ENCODE measurements around the gene SHC4. TPM values are rescaled to one million over a fixed set of nuclear protein-coding genes. Genes with fewer than 3 reads are reported as not detected.

The SHC4 gene
- total RNA-seq, 1 donor from 2014 or later = 35.6 TPM

DNA sequence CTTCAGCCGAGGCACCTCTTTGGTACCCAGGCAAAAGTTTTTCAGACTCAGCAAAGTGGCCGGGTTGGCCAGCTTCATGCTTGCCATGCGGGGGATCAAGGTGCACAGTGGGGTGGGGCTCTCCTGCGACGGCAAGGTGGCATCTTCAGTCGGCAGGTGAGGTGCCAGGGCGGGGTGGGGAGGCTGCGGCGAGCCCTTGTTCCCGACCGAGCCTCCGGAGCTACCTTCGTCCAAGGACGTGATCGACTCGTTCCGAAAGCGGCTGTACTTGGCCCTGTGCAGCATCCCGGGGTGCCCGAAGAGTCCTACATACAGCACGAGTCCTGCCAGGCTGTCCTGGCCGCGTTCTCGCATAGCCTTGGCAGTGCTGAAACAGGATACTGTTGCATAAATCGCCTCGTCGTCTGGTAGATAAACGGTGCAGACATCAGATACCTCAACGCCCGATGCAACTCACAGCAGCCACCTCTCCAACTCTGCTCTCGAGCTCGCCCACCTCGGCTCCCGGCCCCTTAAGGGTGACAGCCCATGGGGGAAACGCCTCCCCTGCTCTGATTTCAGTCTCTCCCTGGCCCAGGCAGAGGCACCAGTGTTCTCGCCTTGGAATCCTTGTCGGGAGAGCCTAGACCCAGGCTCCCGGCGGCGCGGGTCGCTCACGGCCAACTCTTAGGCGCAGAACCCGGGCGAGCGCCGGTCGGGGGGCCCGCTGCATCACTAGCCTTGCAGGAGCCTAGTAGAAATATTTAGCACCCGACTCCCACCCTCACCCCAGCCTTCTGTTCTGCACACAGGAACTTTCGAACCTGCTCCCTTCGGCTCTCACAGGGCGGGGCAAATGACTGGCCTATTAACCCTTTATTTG, 826 bp downstream of the SHC4 start:
- no peaks in the 10 kb centered on the region for H3K9me3 Mint-ChIP-seq (ENCODE audit: low read depth)
- no peaks in the 10 kb centered on the region for H3K27me3 Mint-ChIP-seq (ENCODE audit: low read depth)
- no peak for DNase-seq (ENCODE audit: low spot score)
- H3K36me3 Mint-ChIP-seq (ENCODE audit: low read depth) = peaks cover 4% of the 10 kb centered on the region
- H3K4me3 Mint-ChIP-seq (ENCODE audit: unreplicated experiment) = peak overlapping the region; percentile 88
- H3K4me1 Mint-ChIP-seq (ENCODE audit: low read depth) = peaks cover 80% of the 10 kb centered on the region
- peak overlapping the region; percentile 94 for H3K27ac Mint-ChIP-seq (ENCODE audit: unreplicated experiment)
- TF ChIP-seq, protein P1, sequence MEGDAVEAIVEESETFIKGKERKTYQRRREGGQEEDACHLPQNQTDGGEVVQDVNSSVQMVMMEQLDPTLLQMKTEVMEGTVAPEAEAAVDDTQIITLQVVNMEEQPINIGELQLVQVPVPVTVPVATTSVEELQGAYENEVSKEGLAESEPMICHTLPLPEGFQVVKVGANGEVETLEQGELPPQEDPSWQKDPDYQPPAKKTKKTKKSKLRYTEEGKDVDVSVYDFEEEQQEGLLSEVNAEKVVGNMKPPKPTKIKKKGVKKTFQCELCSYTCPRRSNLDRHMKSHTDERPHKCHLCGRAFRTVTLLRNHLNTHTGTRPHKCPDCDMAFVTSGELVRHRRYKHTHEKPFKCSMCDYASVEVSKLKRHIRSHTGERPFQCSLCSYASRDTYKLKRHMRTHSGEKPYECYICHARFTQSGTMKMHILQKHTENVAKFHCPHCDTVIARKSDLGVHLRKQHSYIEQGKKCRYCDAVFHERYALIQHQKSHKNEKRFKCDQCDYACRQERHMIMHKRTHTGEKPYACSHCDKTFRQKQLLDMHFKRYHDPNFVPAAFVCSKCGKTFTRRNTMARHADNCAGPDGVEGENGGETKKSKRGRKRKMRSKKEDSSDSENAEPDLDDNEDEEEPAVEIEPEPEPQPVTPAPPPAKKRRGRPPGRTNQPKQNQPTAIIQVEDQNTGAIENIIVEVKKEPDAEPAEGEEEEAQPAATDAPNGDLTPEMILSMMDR (IDR thresholded peaks at IDR 0.05) = no peak

DNA sequence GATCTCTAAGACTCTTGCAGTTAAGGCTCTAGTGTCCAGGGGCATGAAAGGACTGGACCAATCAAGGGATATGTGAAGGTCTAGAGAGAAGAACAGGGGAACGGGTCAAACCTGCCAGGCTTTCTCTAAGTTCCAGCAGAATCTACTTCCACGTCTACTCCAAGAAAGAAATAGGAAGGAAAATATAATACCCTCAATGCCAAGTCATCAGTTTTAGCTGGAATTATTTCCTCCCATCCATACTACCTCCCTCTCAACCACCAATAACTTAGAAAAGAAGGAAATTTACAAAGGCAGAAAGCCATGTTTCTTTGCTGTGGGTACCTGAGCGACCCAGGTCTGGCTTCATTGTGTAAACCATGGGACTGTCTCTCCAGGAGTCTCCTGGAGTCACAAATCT, 7.8 kb downstream of the SHC4 start:
- TF ChIP-seq, protein P1 (IDR thresholded peaks at IDR 0.05) = no peak
- peak overlapping the region; percentile 53 for H3K27ac Mint-ChIP-seq (ENCODE audit: unreplicated experiment)

DNA sequence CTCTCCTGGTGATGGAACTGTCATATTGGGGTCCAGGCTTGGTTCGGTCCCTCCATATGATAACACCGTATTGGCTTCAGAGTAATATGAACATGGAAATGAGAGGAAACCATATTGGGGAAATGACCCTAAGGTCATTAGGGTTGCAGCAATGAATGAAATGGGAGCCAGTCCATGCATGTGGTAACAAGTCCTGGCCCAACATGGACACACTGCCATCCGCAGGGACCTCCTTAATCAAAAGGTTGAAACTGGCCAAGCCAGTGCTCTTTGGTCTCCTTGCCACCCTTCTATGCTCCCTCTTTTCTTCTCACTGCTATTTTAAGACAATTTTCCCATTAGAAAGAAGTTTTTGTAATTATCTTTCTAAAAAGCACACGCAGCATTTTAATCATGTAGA, 8.3 kb downstream of the SHC4 start:
- H3K9me3 Mint-ChIP-seq (ENCODE audit: low read depth) = peaks cover 7% of the 10 kb centered on the region
- no peak overlapping the region for H3K4me3 Mint-ChIP-seq (ENCODE audit: unreplicated experiment)
- H3K4me1 Mint-ChIP-seq (ENCODE audit: low read depth) = peaks cover 78% of the 10 kb centered on the region
- DNase-seq (ENCODE audit: low spot score) = no peak
- H3K27me3 Mint-ChIP-seq (ENCODE audit: low read depth) = no peaks in the 10 kb centered on the region
- peak overlapping the region; percentile 86 for H3K27ac Mint-ChIP-seq (ENCODE audit: unreplicated experiment)
- TF ChIP-seq, protein P1 (IDR thresholded peaks at IDR 0.05) = no peak
- peaks cover 23% of the 10 kb centered on the region for H3K36me3 Mint-ChIP-seq (ENCODE audit: low read depth)

More for the DNA sequence above, 7.8 kb downstream of the SHC4 start:
- H3K9me3 Mint-ChIP-seq (ENCODE audit: low read depth) = peaks cover 7% of the 10 kb centered on the region
- H3K4me1 Mint-ChIP-seq (ENCODE audit: low read depth) = peaks cover 83% of the 10 kb centered on the region
- H3K27me3 Mint-ChIP-seq (ENCODE audit: low read depth) = no peaks in the 10 kb centered on the region
- DNase-seq (ENCODE audit: low spot score) = no peak
- H3K36me3 Mint-ChIP-seq (ENCODE audit: low read depth) = peaks cover 19% of the 10 kb centered on the region
- H3K4me3 Mint-ChIP-seq (ENCODE audit: unreplicated experiment) = no peak overlapping the region

DNA sequence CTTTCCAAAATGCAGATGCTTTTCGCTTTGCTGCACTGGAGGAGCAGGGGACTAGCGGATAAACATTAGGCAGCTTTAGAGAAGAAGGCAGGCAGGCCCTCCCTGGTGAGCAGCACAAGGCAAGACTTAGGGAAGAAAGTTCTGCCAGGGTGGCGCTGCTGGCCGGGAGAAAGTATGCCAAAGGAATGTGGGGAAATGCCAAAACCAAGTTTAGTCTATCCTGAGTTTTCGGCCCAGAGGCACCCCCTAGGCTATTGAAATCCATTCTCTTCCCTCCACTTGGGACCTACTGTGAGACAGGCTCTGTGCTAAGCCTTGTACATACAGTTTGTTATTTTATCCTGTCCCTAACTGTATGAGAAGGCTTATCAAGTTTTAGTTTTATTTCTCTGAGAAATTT, 9.2 kb downstream of the SHC4 start:
- Mint-ChIP-seq H3K27me3 (ENCODE audit: low read depth) (no peaks in the 10 kb centered on the region), H3K4me3 (ENCODE audit: unreplicated experiment) (peak overlapping the region; percentile 42), H3K9me3 (ENCODE audit: low read depth) (peaks cover 7% of the 10 kb centered on the region), H3K36me3 (ENCODE audit: low read depth) (peaks cover 23% of the 10 kb centered on the region), H3K27ac (ENCODE audit: unreplicated experiment) (peak overlapping the region; percentile 86), H3K4me1 (ENCODE audit: low read depth) (peaks cover 70% of the 10 kb centered on the region)
- TF ChIP-seq, protein P1 (IDR thresholded peaks at IDR 0.05) = peak; percentile 68
- DNase-seq (ENCODE audit: low spot score) = no peak

DNA sequence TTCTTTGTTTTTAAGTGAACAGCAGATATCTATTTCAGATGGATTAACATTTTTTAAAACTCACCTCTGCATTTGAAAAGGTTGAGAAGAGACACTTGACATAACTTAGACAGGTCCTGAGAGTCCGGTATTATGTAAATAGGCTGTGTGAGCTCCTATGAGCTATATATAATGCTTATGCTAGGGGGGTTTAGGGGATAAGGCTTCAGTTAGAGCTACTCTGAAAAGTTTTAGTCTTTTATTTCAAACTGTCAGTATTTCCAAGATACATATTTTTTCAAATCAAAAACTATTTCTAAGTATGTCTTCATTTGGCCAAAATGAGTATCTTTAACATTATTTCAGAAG, 16.9 kb downstream of the SHC4 start:
- Mint-ChIP-seq H3K36me3 (ENCODE audit: low read depth) (peaks cover 17% of the 10 kb centered on the region), H3K4me1 (ENCODE audit: low read depth) (peaks cover 39% of the 10 kb centered on the region), H3K4me3 (ENCODE audit: unreplicated experiment) (no peak overlapping the region), H3K27ac (ENCODE audit: unreplicated experiment) (peak overlapping the region; percentile 94), H3K27me3 (ENCODE audit: low read depth) (no peaks in the 10 kb centered on the region), H3K9me3 (ENCODE audit: low read depth) (peaks cover 3% of the 10 kb centered on the region)
- no peak for DNase-seq (ENCODE audit: low spot score)
- TF ChIP-seq, protein P1 (IDR thresholded peaks at IDR 0.05) = no peak
